ENCODE measurements around the gene ARHGAP29. TPM values are rescaled to one million over a fixed set of nuclear protein-coding genes. Genes with fewer than 3 reads are reported as not detected.

Gene ARHGAP29, protein sequence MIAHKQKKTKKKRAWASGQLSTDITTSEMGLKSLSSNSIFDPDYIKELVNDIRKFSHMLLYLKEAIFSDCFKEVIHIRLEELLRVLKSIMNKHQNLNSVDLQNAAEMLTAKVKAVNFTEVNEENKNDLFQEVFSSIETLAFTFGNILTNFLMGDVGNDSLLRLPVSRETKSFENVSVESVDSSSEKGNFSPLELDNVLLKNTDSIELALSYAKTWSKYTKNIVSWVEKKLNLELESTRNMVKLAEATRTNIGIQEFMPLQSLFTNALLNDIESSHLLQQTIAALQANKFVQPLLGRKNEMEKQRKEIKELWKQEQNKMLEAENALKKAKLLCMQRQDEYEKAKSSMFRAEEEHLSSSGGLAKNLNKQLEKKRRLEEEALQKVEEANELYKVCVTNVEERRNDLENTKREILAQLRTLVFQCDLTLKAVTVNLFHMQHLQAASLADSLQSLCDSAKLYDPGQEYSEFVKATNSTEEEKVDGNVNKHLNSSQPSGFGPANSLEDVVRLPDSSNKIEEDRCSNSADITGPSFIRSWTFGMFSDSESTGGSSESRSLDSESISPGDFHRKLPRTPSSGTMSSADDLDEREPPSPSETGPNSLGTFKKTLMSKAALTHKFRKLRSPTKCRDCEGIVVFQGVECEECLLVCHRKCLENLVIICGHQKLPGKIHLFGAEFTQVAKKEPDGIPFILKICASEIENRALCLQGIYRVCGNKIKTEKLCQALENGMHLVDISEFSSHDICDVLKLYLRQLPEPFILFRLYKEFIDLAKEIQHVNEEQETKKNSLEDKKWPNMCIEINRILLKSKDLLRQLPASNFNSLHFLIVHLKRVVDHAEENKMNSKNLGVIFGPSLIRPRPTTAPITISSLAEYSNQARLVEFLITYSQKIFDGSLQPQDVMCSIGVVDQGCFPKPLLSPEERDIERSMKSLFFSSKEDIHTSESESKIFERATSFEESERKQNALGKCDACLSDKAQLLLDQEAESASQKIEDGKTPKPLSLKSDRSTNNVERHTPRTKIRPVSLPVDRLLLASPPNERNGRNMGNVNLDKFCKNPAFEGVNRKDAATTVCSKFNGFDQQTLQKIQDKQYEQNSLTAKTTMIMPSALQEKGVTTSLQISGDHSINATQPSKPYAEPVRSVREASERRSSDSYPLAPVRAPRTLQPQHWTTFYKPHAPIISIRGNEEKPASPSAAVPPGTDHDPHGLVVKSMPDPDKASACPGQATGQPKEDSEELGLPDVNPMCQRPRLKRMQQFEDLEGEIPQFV
- 161 and 166 TPM in 2 replicates for total RNA-seq (2014; rRNA removed)
- percentile 100 among the genes with signal in this experiment for Bru-seq, nascent RNA
- BruChase-seq, experiment 1, labeled RNA remaining after a 6-hour chase: percentile 99 among the genes with signal in this experiment
- BruChase-seq, experiment 2, labeled RNA remaining after a 2-hour chase: percentile 100 among the genes with signal in this experiment
- long read RNA-seq, full-length matches to known transcripts: 174 of 977 reads
- long read RNA-seq, partial matches to known transcripts: 492 of 977 reads
- long read RNA-seq, other reads (novel, unspliced or antisense): 311 of 977 reads

DNA sequence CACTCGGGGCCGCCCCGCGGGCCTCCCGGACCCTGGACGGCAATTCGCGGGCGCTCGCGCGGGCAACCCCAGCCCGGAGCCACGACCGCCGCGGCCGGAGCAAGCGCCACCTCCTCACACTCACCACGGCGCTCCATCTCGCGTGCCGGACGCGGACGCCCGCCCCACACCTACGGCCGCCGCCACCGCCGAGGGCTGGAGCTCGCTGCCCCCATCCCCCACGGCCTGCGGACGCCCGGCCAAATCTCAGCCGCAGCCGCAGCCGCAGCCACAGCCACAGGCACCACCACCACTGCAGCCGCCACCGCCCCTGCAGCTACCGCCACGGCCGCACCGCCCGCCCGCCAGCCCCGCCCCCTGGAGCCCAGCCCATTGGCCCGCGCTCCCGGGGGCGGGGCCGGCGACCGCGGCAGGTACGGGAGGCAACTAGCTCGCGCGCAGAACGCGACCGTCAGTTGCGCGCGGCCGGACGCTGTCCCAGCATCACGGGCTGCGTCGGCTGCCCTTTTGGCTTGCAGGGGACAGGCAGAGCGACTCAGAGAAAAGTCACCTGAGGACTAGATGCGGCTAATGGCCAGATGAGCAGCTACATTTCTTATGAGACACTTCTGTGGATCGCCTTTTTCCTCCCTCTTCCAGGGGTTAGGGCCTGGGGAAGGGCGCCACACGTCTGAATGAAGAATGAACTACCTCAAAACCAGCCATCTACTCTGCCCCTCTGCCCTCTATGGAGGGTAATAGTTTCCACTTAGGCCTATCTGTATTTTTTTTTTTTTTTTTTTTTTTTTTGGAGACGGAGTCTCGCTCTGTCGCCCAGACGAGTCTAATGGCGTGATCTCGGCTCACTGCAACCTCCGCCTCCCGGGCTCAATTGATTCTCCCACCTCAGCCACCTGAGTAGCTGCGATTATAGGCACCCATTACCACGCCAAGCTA lies at the start of gene ARHGAP29:
Gene ARHGAP29 (minus strand): TSS at position 294 of the 936 bp plus-strand sequence. CDS start 5,973 bp downstream, outside the sequence.
- TF ChIP-seq EZH2 (IDR thresholded peaks at IDR 0.05; ENCODE audit: low read length, unreplicated experiment) (no peak), EZH2phosphoT487 (IDR thresholded peaks at IDR 0.05; ENCODE audit: borderline replicate concordance, low read length) (peak; percentile 92)
- Histone ChIP-seq H3K9ac (ENCODE audit: low read length) (peak within 1 kb of the TSS; percentile 92), H3K36me3 (ENCODE audit: low read depth, low read length) (peaks cover 36% of the 10 kb centered on the region), H2AFZ (ENCODE audit: low read length) (no peak within 1 kb of the TSS), H3K9me3 (ENCODE audit: low read length) (no peaks in the 10 kb centered on the region), H3K4me3 (ENCODE audit: low read length) (peak within 1 kb of the TSS; percentile 96), H3K9me2 (replicated peaks; ENCODE audit: low read length) (no peaks in the 10 kb centered on the region), H3K4me1 (ENCODE audit: insufficient read depth, low read length) (peaks cover 64% of the 10 kb centered on the region), H3K4me2 (ENCODE audit: low read length) (peak within 1 kb of the TSS; percentile 84), H3K79me2 (ENCODE audit: low read length) (peaks cover 99% of the 10 kb centered on the region), H3K27ac (ENCODE audit: low read length) (peak within 1 kb of the TSS; percentile 77), H3F3A (ENCODE audit: low read length, unreplicated experiment) (peaks cover 5% of the 10 kb centered on the region), H3K27me3 (ENCODE audit: low read length) (no peaks in the 10 kb centered on the region), H4K20me1 (ENCODE audit: low read length) (peaks cover 52% of the 10 kb centered on the region)
- DNase-seq (peak; percentile 94), ATAC-seq (peak; percentile 72)
- ChIA-PET POLR2A (ENCODE audit: unreplicated experiment) (interaction anchor here (0.5 to 1.4 kb wide), 17 partner anchors 9 to 1113 kb away, joined by 3 to 24 read pairs (median 6); no protein-coding TSS in a partner anchor), CTCF (interaction anchor here (0.8 to 1.1 kb wide), 3 partner anchors 95 to 198 kb away, joined by 3 to 4 read pairs (median 3); no protein-coding TSS in a partner anchor)
- BruUV-seq (replicated peaks): TSS peak; percentile 71
- intact Hi-C loops (cut with micrococcal nuclease): loop anchor here (1.0 to 10.0 kb wide), 3 partner anchors 87 to 177 kb away; partner anchors contain the start of gene ABCD3

DNA sequence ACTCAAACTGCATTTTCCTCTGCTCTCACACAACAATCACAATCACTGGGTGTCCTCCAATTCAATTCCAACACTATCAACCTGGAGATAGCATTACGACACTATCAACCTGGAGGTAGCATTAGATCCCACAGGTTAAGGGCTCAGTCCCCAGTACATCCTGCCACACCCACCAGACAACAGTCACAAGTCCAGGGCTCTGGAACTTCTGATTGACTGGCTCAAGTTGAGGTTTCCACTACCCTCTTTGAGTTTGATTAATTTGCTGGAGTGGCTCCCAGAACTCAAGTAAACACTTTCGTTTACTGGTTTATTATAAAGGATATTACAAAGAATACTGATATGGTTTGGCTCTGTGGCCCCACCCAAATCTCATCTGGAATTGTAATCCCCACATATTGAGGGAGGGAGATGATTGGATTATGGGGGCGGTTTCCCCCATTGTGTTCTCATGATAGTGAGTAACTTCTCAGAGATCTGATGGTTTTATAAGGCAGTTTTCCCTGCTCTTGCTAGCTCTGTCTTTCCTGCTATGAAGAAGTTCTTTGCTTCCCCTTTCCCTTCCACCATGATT lies 49.6 kb upstream of the ARHGAP29 start:
- H3K9ac ChIP-seq (ENCODE audit: low read length): no peak overlapping the region
- no peaks in the 10 kb centered on the region for H3K79me2 ChIP-seq (ENCODE audit: low read length)
- POLR2A ChIA-PET (ENCODE audit: unreplicated experiment): interaction anchor here (0.7 kb wide), 1 partner anchor 50 kb away, joined by 4 read pairs; the partner anchor contains the start of gene ARHGAP29
- H3K4me3 ChIP-seq (ENCODE audit: low read length): no peak overlapping the region
- peak; percentile 47 for DNase-seq
- peak; percentile 66 for ATAC-seq
- intact Hi-C loops (cut with micrococcal nuclease): loop anchor here (2.0 to 5.0 kb wide), 2 partner anchors 18 to 35 kb away; no protein-coding TSS in a partner anchor
- TF ChIP-seq EZH2 (IDR thresholded peaks at IDR 0.05; ENCODE audit: low read length, unreplicated experiment): no peak
- no peak for TF ChIP-seq CTCF (conservative IDR thresholded peaks at IDR 0.05; ENCODE audit: low read depth, low read length)
- no peak for TF ChIP-seq EZH2phosphoT487 (IDR thresholded peaks at IDR 0.05; ENCODE audit: borderline replicate concordance, low read length)
- peaks cover 26% of the 10 kb centered on the region for H3K4me1 ChIP-seq (ENCODE audit: insufficient read depth, low read length)
- H3K36me3 ChIP-seq (ENCODE audit: low read depth, low read length): no peaks in the 10 kb centered on the region
- CTCF ChIA-PET: no interaction called here
- no TSS peak for BruUV-seq (replicated peaks)
- 0 out of 2 replicates have a peak overlapping the region, but pooled peaks have one; percentile 9 for H3K27ac ChIP-seq (ENCODE audit: low read length)
- H2AFZ ChIP-seq (ENCODE audit: low read length): no peak overlapping the region
- H3F3A ChIP-seq (ENCODE audit: low read length, unreplicated experiment): no peaks in the 10 kb centered on the region
- no peak overlapping the region for H3K4me2 ChIP-seq (ENCODE audit: low read length)
- H3K27me3 ChIP-seq (ENCODE audit: low read length): no peaks in the 10 kb centered on the region
- no peaks in the 10 kb centered on the region for H4K20me1 ChIP-seq (ENCODE audit: low read length)
- H3K9me3 ChIP-seq (ENCODE audit: low read length): no peaks in the 10 kb centered on the region
- H3K9me2 ChIP-seq (replicated peaks; ENCODE audit: low read length): no peaks in the 10 kb centered on the region
